Heart left ventricle (tissue), 16 donors: ENCODE measurements around the gene ABCC12. TPM values are rescaled to one million over a fixed set of nuclear protein-coding genes. Genes with fewer than 3 reads are reported as not detected.

ENCODE experiments used
- ATAC-seq, 4 donors: fragments of 200-7000 bp; cut with Tn5 transposase; one replicate each; pipeline ENCODE4 v1.9.1; 2020 to 2022; ENCODE audit warnings: moderate library complexity in 4 of 4, mild to moderate bottlenecking in 3 of 4, moderate number of reproducible peaks in 1 of 4
- DNase-seq, 5 donors: peaks; one replicate each; pipeline ENCODE4 v3.0.0-alpha.2; 2020
- H3K27ac ChIP-seq, 12 donors: fragments of 200-600 bp; sonication (generic) in 4 of 12; one replicate each; pipeline versions ENCODE4 v1.5.0 to v1.8.0; 2016 to 2022; ENCODE audit warnings: mild to moderate bottlenecking in 2 of 12
- H3K27me3 ChIP-seq, 9 donors: fragments of 200-600 bp; sonication (generic) in 2 of 9; one replicate each; pipeline versions ENCODE4 v1.5.1 to v1.8.0; 2016 to 2022; ENCODE audit warnings: mild to moderate bottlenecking in 3 of 9
- H3K36me3 ChIP-seq, 9 donors: fragments of 200-600 bp; sonication (generic) in 2 of 9; one replicate each; pipeline versions ENCODE4 v1.5.0 to v1.8.0; 2018 to 2022; ENCODE audit warnings: mild to moderate bottlenecking in 2 of 9
- H3K4me1 ChIP-seq, 12 donors: fragments of 200-600 bp; sonication (generic) in 4 of 12; one replicate each; pipeline versions ENCODE4 v1.5.0 to v1.8.0; 2016 to 2022; ENCODE audit warnings: mild to moderate bottlenecking in 3 of 12
- H3K4me3 ChIP-seq, 12 donors: fragments of 200-600 bp; sonication (generic) in 4 of 12; one replicate each; pipeline versions ENCODE4 v1.5.0 to v1.8.0; 2017 to 2022; ENCODE audit warnings: mild to moderate bottlenecking in 9 of 12, moderate library complexity in 4 of 12
- H3K9me3 ChIP-seq, 12 donors: fragments of 200-600 bp; sonication (generic) in 4 of 12; one replicate each; pipeline versions ENCODE4 v1.5.0 to v1.8.0; 2016 to 2022; ENCODE audit warnings: mild to moderate bottlenecking in 1 of 12
- CTCF ChIP-seq, 12 donors: fragments of 200-600 bp; sonication (generic) in 4 of 12; IDR thresholded peaks; one replicate each; pipeline versions ENCODE4 v1.5.0 to v1.8.0; 2018 to 2022; ENCODE audit warnings: antibody characterized with exemption in 12 of 12, mild to moderate bottlenecking in 5 of 12
- POLR2A ChIP-seq, 2 donors: fragments of 450-650 bp; IDR thresholded peaks; one replicate each; pipeline ENCODE4 v1.6.1; 2017; ENCODE audit warnings: antibody characterized with exemption in 2 of 2, mild to moderate bottlenecking in 2 of 2, moderate library complexity in 2 of 2
- WGBS, 4 donors: extraction: QIAGEN DNeasy Blood & Tissue Kit in 2 of 4; methylation state at CpG; one replicate each; pipeline versions ENCODE4 v1.1.5 to v1.1.7; 2013 to 2018; 5-methylcytosine and 5-hydroxymethylcytosine counted together
- intact Hi-C, 10 donors: fragments of 100-400 bp; cut with DNase I; formaldehyde crosslinking; loops; one replicate each; pipeline versions ENCODE4 v1.11.1 to v1.14.2; 2022
- polyA plus RNA-seq, 2 donors: library from polyadenylated mRNA; stranded (reverse); fragments of 200-250 nt; gene quantifications; one replicate each; pipeline ENCODE4 v1.2.3, GENCODE V29; 2013
- total RNA-seq, 9 donors: library from RNA; depleted of rRNA in 2 of 9; stranded (reverse); fragments of >200 nt in 2 of 9; fragmentation: NEBNext Ultra II Directional in 3 of 9; extraction: Animal tissue kit (Norgen Biotek cat#: 25700) in 3 of 9; gene quantifications; one replicate each; pipeline versions ENCODE4 v1.1.0 to v1.2.4, GENCODE V29; 2016 to 2023
- donor health status: ischemic (EF 13 %, LVEDD 7.1; RV severe dilation, severe dysfunction).
- donor health status: healthy with polysubstance abuse.
- donor health status: DM: no; HTN: yes; CAD: no.
- donor health status: DM: no; HTN: no; CAD: no.
- donor health status: ischemic (EF 25% LVEDD 6.9; RV normal size, moderate dysfunction).
- donor health status: ischemic (EF 25% LVEDD 5.7; RV mildly dilated, moderate dysfunction).
- donor health status: healthy.
- donor health status: DM: yes; HTN: yes; CAD: no.
- donor health status: ischemic (EF 35%, LVEDD 5.7; RV mildly dilated, moderate dysfunction).
- donor health status: nonischemic (EF 11% LVEDD 7.7; RV severe dilation, severe dysfunction).
- donor health status: DM: yes; HTN: yes; CAD: no.
- donor health status: PGD.
- donor health status: ischemic (EF 29% LVEDD 5.4; RV normal size, mild dysfunction).
- donor health status: nonischemic (EF 23%, LVEDD 6.1; RV moderate dilation, normal function).

ABCC12 gene
- total and polyA plus RNA-seq, 11 donors, result 0.08 to 0.27 (median 0.10) TPM; not detected in 7

- ATAC-seq, result no peak
Observed at GRCh38 chr16:48180868-48181480, 25.2 kb upstream of the ABCC12 start.

GRCh38 chr16:48176635-48177408, 21.0 kb upstream of the ABCC12 start:
- Histone ChIP-seq H3K4me1 (no peaks in the 10 kb centered on the region), H3K27ac (no peak overlapping the region), H3K27me3 (no peaks in the 10 kb centered on the region), H3K4me3 (no peak overlapping the region), H3K36me3 (no peaks in the 10 kb centered on the region), H3K9me3 (no peaks in the 10 kb centered on the region)
- 84 to 88% (median 86%) methylated on average over 20 of the region's 20 CpGs for WGBS, 4 donors
- intact Hi-C loops, result loop anchor here in 1 of 10 donors (10.0 kb wide), 1 partner anchor 458 kb away; no protein-coding TSS in a partner anchor
- no peak for DNase-seq
- TF ChIP-seq POLR2A (IDR thresholded peaks at IDR 0.05) (no peak), CTCF (IDR thresholded peaks at IDR 0.05) (no peak)
- ATAC-seq, result peak in 1 of 4 donors; percentile 11

More at GRCh38 chr16:48180868-48181480, 25.2 kb upstream of the ABCC12 start:
- Histone ChIP-seq H3K4me1 (no peaks in the 10 kb centered on the region), H3K36me3 (no peaks in the 10 kb centered on the region), H3K4me3 (no peak overlapping the region), H3K9me3 (no peaks in the 10 kb centered on the region), H3K27me3 (no peaks in the 10 kb centered on the region), H3K27ac (no peak overlapping the region)
- intact Hi-C loops, result no loop called here
- WGBS, 4 donors, result 85 to 89% (median 86%) methylated on average over 9 of the region's 9 CpGs
- TF ChIP-seq CTCF (IDR thresholded peaks at IDR 0.05) (no peak), POLR2A (IDR thresholded peaks at IDR 0.05) (no peak)
- no peak for DNase-seq

- DNase-seq (no peak), ATAC-seq (no peak)
- no peaks in the 10 kb centered on the region for H3K9me3 ChIP-seq
- TF ChIP-seq POLR2A (IDR thresholded peaks at IDR 0.05), result no peak
- no peak for TF ChIP-seq CTCF (IDR thresholded peaks at IDR 0.05)
- no peaks in the 10 kb centered on the region for H3K4me1 ChIP-seq
- no peak overlapping the region for H3K27ac ChIP-seq
- H3K36me3 ChIP-seq, result no peaks in the 10 kb centered on the region
- intact Hi-C loops, result loop anchor here in 1 of 10 donors (10.0 kb wide), 1 partner anchor 461 kb away; no protein-coding TSS in a partner anchor
- 30 to 93% (median 85%) methylated on average over 1 of the region's 1 CpG for WGBS, 4 donors
- no peak overlapping the region for H3K4me3 ChIP-seq
- no peaks in the 10 kb centered on the region for H3K27me3 ChIP-seq
Observed at GRCh38 chr16:48173889-48174288, 18.1 kb upstream of the ABCC12 start.

- Histone ChIP-seq H3K4me3 (no peak overlapping the region), H3K36me3 (no peaks in the 10 kb centered on the region), H3K4me1 (peaks cover 0 to 4% (median 0%) of the 10 kb centered on the region in 12 donors), H3K9me3 (no peaks in the 10 kb centered on the region), H3K27ac (no peak overlapping the region), H3K27me3 (no peaks in the 10 kb centered on the region)
- intact Hi-C loops, result loop anchor here in 1 of 10 donors (10.0 kb wide), 1 partner anchor 462 kb away; no protein-coding TSS in a partner anchor
- no peak for DNase-seq
- 73 to 100% (median 86%) methylated on average over 1 of the region's 1 CpG for WGBS, 4 donors
- ATAC-seq, result no peak
- TF ChIP-seq POLR2A (IDR thresholded peaks at IDR 0.05) (no peak), CTCF (IDR thresholded peaks at IDR 0.05) (no peak)
Observed at GRCh38 chr16:48172682-48173081, 16.9 kb upstream of the ABCC12 start.
